Tibial artery (tissue), 4 donors: ENCODE measurements around the gene EVX2.
A peak's percentile ranks its signal among the peaks of the same experiment; 100 is the strongest.

Source experiments
- DNase-seq, 2 donors: peaks; one replicate each; pipeline ENCODE4 v3.0.0-alpha.2; 2019
- H3K27ac ChIP-seq, 2 donors: fragments of 200-600 bp; sonication (generic) in 1 of 2; 1 replicate in 1 of 2; 2 replicates in 1 of 2; pipeline ENCODE4 v1.5.1; 2018 to 2019; ENCODE audit warnings: mild to moderate bottlenecking in 1 of 2
- H3K27me3 ChIP-seq, 2 donors: fragments of 200-600 bp; sonication (generic) in 1 of 2; one replicate each; pipeline versions ENCODE4 v1.5.1 to v1.6.0; 2016 to 2019
- H3K36me3 ChIP-seq, 3 donors: fragments of 200-600 bp; sonication (generic) in 2 of 3; one replicate each; pipeline ENCODE4 v1.5.1; 2016 to 2019; ENCODE audit warnings: mild to moderate bottlenecking in 2 of 3
- H3K4me1 ChIP-seq, 4 donors: fragments of 200-600 bp; sonication (generic) in 2 of 4; 1 replicate in 3 of 4; 2 replicates in 1 of 4; pipeline ENCODE4 v1.5.1; 2016 to 2019
- H3K4me3 ChIP-seq, 2 donors: fragments of 200-600 bp; sonication (generic) in 1 of 2; 1 replicate in 1 of 2; 2 replicates in 1 of 2; pipeline ENCODE4 v1.5.1; 2018 to 2019; ENCODE audit warnings: mild to moderate bottlenecking in 2 of 2
- H3K9me3 ChIP-seq, 3 donors: fragments of 200-600 bp; sonication (generic) in 1 of 3; one replicate each; pipeline ENCODE4 v1.5.1; 2016 to 2019
- CTCF ChIP-seq, 2 experiments: fragments of 200-600 bp in 1 of 2; fragments of 450-650 bp in 1 of 2; IDR thresholded peaks; one replicate each; pipeline ENCODE4 v1.5.1; 2017 to 2019; ENCODE audit warnings: antibody characterized with exemption in 2 of 2, mild to moderate bottlenecking in 1 of 2, moderate library complexity in 1 of 2
- intact Hi-C: fragments of 100-400 bp; cut with DNase I; formaldehyde crosslinking; loops from one replicate; pipeline ENCODE4 v1.15.0; 2023; ENCODE audit warnings: low total_unique reads

The EVX2 gene

GRCh38 chr2:176087330-176088047, 3.7 kb upstream of the EVX2 start:
- intact Hi-C loops: loop anchor here (2.0 kb wide), 1 partner anchor 399 kb away; no protein-coding TSS in a partner anchor
- H3K27me3 ChIP-seq: peaks cover 15 to 100% of the 10 kb centered on the region in 2 donors

GRCh38 chr2:176085861-176086771, 2.4 kb upstream of the EVX2 start:
- H3K4me1 ChIP-seq: peaks cover 0 to 47% (median 30%) of the 10 kb centered on the region in 4 donors
- DNase-seq: peak in 1 of 2 donors; percentile 66
- H3K27ac ChIP-seq: no peak overlapping the region
- H3K9me3 ChIP-seq: peaks cover 0 to 7% (median 0%) of the 10 kb centered on the region in 3 donors
- peak overlapping the region in 1 of 2 donors; percentile 15 for H3K4me3 ChIP-seq
- peak; percentile 42 to 50 for TF ChIP-seq CTCF (IDR thresholded peaks at IDR 0.05)
- intact Hi-C loops: no loop called here
- no peaks in the 10 kb centered on the region for H3K36me3 ChIP-seq
- peaks cover 14 to 100% of the 10 kb centered on the region in 2 donors for H3K27me3 ChIP-seq

More at GRCh38 chr2:176087330-176088047, 3.7 kb upstream of the EVX2 start:
- H3K4me1 ChIP-seq: peaks cover 0 to 47% (median 36%) of the 10 kb centered on the region in 4 donors
- no peak overlapping the region for H3K27ac ChIP-seq
- peak in 1 of 2 donors; percentile 54 for DNase-seq
- TF ChIP-seq CTCF (IDR thresholded peaks at IDR 0.05): no peak
- H3K36me3 ChIP-seq: no peaks in the 10 kb centered on the region
- H3K9me3 ChIP-seq: peaks cover 0 to 4% (median 0%) of the 10 kb centered on the region in 3 donors
- H3K4me3 ChIP-seq: no peak overlapping the region

- no peak for DNase-seq
- H3K36me3 ChIP-seq: no peaks in the 10 kb centered on the region
- H3K9me3 ChIP-seq: peaks cover 0 to 7% (median 0%) of the 10 kb centered on the region in 3 donors
- TF ChIP-seq CTCF (IDR thresholded peaks at IDR 0.05): no peak
- no peak overlapping the region for H3K27ac ChIP-seq
- peaks cover 20 to 100% of the 10 kb centered on the region in 2 donors for H3K27me3 ChIP-seq
- H3K4me1 ChIP-seq: peaks cover 0 to 53% (median 35%) of the 10 kb centered on the region in 4 donors
- H3K4me3 ChIP-seq: no peak overlapping the region
- intact Hi-C loops: no loop called here
These were observed 1.5 kb upstream of the EVX2 start for GRCh38 chr2:176085120-176085788.

GRCh38 chr2:176084611-176085119, 903 bp upstream of the EVX2 start:
- Histone ChIP-seq H3K36me3 (no peaks in the 10 kb centered on the region), H3K9me3 (peaks cover 0 to 7% (median 0%) of the 10 kb centered on the region in 3 donors), H3K4me3 (no peak overlapping the region), H3K27me3 (peaks cover 21 to 99% of the 10 kb centered on the region in 2 donors), H3K4me1 (peaks cover 0 to 59% (median 40%) of the 10 kb centered on the region in 4 donors), H3K27ac (no peak overlapping the region)
- no peak for TF ChIP-seq CTCF (IDR thresholded peaks at IDR 0.05)
- no peak for DNase-seq
- intact Hi-C loops: no loop called here
